Spleen (tissue), 3 donors: ENCODE measurements around the gene C14orf180.

Experiments used
- POLR2A ChIP-seq, 3 donors: fragments of 450-650 bp; IDR thresholded peaks; one replicate each; pipeline ENCODE4 v1.5.1; 2017; ENCODE audit warnings: antibody characterized with exemption in 3 of 3, mild to moderate bottlenecking in 1 of 3
- POLR2AphosphoS5 ChIP-seq, 3 donors: sonication (generic); formaldehyde crosslinking; IDR thresholded peaks; one replicate each; pipeline ENCODE4 v1.5.1; 2017; ENCODE audit warnings: antibody characterized with exemption in 3 of 3

GRCh38 chr14:104544362-104544961 is 35.1 kb upstream of the C14orf180 start:
- no peak for TF ChIP-seq POLR2AphosphoS5 (IDR thresholded peaks at IDR 0.05)
- TF ChIP-seq POLR2A (IDR thresholded peaks at IDR 0.05), result no peak
